ENCODE measurements around the gene STK32B. TPM values are rescaled to one million over a fixed set of nuclear protein-coding genes. Genes with fewer than 3 reads are reported as not detected.

The STK32B gene
- total and polyA plus RNA-seq, 3 donors from 2014 or later, result 17.5 to 29.7 (median 22.6) TPM

GRCh38 chr4:5033281-5033841 lies 17.9 kb upstream of the STK32B start:
- Histone ChIP-seq H3K27me3 (no peaks in the 10 kb centered on the region), H3K9me3 (no peaks in the 10 kb centered on the region), H3K4me3 (no peak overlapping the region), H3K27ac (no peak overlapping the region), H3K4me1 (no peaks in the 10 kb centered on the region), H3K36me3 (ENCODE audit: low read depth, missing control alignments) (no peaks in the 10 kb centered on the region)
- intact Hi-C loops (cut with DNase I; ENCODE audit: low total_unique reads), result no loop called here
- no peak for TF ChIP-seq POLR2A (IDR thresholded peaks at IDR 0.05)
- TF ChIP-seq, protein P1, sequence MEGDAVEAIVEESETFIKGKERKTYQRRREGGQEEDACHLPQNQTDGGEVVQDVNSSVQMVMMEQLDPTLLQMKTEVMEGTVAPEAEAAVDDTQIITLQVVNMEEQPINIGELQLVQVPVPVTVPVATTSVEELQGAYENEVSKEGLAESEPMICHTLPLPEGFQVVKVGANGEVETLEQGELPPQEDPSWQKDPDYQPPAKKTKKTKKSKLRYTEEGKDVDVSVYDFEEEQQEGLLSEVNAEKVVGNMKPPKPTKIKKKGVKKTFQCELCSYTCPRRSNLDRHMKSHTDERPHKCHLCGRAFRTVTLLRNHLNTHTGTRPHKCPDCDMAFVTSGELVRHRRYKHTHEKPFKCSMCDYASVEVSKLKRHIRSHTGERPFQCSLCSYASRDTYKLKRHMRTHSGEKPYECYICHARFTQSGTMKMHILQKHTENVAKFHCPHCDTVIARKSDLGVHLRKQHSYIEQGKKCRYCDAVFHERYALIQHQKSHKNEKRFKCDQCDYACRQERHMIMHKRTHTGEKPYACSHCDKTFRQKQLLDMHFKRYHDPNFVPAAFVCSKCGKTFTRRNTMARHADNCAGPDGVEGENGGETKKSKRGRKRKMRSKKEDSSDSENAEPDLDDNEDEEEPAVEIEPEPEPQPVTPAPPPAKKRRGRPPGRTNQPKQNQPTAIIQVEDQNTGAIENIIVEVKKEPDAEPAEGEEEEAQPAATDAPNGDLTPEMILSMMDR (IDR thresholded peaks at IDR 0.05), result no peak
- 45 to 58% methylated on average over 10 of the region's 10 CpGs for WGBS, 2 donors
- DNase-seq, result no peak

GRCh38 chr4:5034206-5034605 lies 17.1 kb upstream of the STK32B start:
- H3K4me3 ChIP-seq, result no peak overlapping the region
- H3K9me3 ChIP-seq, result no peaks in the 10 kb centered on the region
- no peaks in the 10 kb centered on the region for H3K36me3 ChIP-seq (ENCODE audit: low read depth, missing control alignments)
- intact Hi-C loops (cut with DNase I; ENCODE audit: low total_unique reads), result no loop called here
- no peaks in the 10 kb centered on the region for H3K27me3 ChIP-seq
- no peak for DNase-seq
- H3K27ac ChIP-seq, result no peak overlapping the region
- TF ChIP-seq, protein P1 (IDR thresholded peaks at IDR 0.05), result no peak
- no peak for TF ChIP-seq POLR2A (IDR thresholded peaks at IDR 0.05)
- H3K4me1 ChIP-seq, result no peaks in the 10 kb centered on the region
- WGBS, 2 donors, result 61 to 76% methylated on average over 8 of the region's 8 CpGs

- H3K27me3 ChIP-seq, result no peaks in the 10 kb centered on the region
- intact Hi-C loops (cut with DNase I; ENCODE audit: low total_unique reads), result no loop called here
- H3K4me1 ChIP-seq, result no peaks in the 10 kb centered on the region
- TF ChIP-seq, protein P1 (IDR thresholded peaks at IDR 0.05), result no peak
- TF ChIP-seq POLR2A (IDR thresholded peaks at IDR 0.05), result no peak
- H3K36me3 ChIP-seq (ENCODE audit: low read depth, missing control alignments), result no peaks in the 10 kb centered on the region
- H3K9me3 ChIP-seq, result no peaks in the 10 kb centered on the region
- 47 to 59% methylated on average over 5 of the region's 5 CpGs for WGBS, 2 donors
- no peak overlapping the region for H3K27ac ChIP-seq
- H3K4me3 ChIP-seq, result no peak overlapping the region
- DNase-seq, result no peak
These were observed 15.0 kb upstream of the STK32B start for GRCh38 chr4:5036239-5036638.

DNA sequence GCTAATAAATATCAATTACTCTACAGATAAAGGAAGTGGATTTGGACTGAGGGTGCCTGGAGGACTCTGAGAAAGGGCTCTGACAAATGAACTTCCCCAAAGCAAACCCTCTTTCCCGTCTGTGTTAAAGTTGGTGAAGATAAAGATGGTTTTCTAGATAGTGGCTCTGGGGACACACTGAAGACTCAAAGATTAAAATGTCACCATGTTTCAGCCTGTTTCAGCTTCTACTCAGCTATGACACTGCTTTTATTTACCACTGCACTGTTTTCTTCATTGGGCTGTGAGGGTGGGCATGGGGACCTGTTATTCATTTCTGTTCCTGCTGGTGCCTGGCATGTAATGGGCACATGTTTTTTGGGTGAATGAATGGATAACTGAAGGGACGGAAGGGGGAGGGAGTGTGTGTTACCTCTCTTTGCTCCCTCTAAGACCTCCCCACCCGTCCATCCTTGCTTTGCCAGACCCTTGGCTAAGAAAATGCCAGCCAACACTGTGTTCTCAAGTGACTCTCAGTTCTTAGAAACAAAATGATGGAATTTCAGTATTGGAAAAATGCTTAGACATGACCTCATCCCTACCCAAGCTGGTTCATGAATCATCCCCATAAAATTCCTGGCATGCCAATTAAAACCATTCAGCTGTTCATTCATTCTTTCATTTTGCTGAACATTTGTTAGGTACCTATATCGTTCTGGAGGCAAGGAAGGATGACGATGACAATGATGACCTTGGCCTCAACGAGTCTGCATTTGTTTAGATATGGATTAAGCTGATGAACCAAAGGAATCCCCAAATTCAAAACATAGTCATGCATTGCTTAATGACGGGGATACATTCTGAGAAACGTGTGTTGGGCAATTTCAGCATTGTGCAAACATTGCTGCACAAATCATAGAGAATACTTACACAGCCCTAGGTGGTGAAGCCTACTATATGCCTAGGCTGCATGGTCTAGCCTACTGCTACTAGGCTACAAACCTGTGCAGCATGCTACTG lies 13.4 kb upstream of the STK32B start:
- no peaks in the 10 kb centered on the region for H3K4me1 ChIP-seq
- no peak for TF ChIP-seq POLR2A (IDR thresholded peaks at IDR 0.05)
- TF ChIP-seq, protein P1 (IDR thresholded peaks at IDR 0.05), result no peak
- H3K9me3 ChIP-seq, result no peaks in the 10 kb centered on the region
- no peak overlapping the region for H3K4me3 ChIP-seq
- no peak overlapping the region for H3K27ac ChIP-seq
- WGBS, 2 donors, result 76 to 83% methylated on average over 8 of the region's 8 CpGs
- no peak for DNase-seq
- no peaks in the 10 kb centered on the region for H3K36me3 ChIP-seq (ENCODE audit: low read depth, missing control alignments)
- intact Hi-C loops (cut with DNase I; ENCODE audit: low total_unique reads), result no loop called here
- no peaks in the 10 kb centered on the region for H3K27me3 ChIP-seq
